Measurements from ENCODE around the gene ZFP62. TPM values are rescaled to one million over a fixed set of nuclear protein-coding genes. Genes with fewer than 3 reads are reported as not detected.

Gene ZFP62
- total RNA-seq, 1 donor from 2014 or later = 17.4 TPM

Other genes starting within 250 kb of the ZFP62 start
- gene FLT4, start 211.7 kb downstream of the ZFP62 start, total RNA-seq = 1.5 and 3.2 TPM in 2 replicates
- gene OR2Y1, start 121.2 kb downstream of the ZFP62 start, total RNA-seq = not detected in 2 replicates
- 84.3 and 86.0 TPM in 2 replicates for gene MGAT1, start 58.5 kb downstream of the ZFP62 start, total RNA-seq
- not detected in 2 replicates for gene BTNL8, start 37.9 kb upstream of the ZFP62 start, total RNA-seq
- not detected in 2 replicates for gene BTNL3, start 127.6 kb upstream of the ZFP62 start, total RNA-seq
- 0.04 and 0.07 TPM in 2 replicates for gene BTNL9, start 179.0 kb upstream of the ZFP62 start, total RNA-seq

Data from pulmonary artery endothelial cell (primary cell).